HK-2 (cell line): ENCODE data around the gene TEX54.
"Not testable (repeated sequence)": the region's sequence is repeated elsewhere in the genome, so short reads cannot be mapped to it uniquely, and the experiment has no call there.

ENCODE experiments used
- DNase-seq: peaks from one replicate; pipeline ENCODE4 v3.0.0-alpha.2; 2018; ENCODE audit not compliant: unreplicated experiment

TEX54 gene

GRCh38 chr11:62832336-62833234, at the start of gene TEX54:
Gene TEX54 (minus strand): TSS chr11:62832841.
- no peak for DNase-seq

- DNase-seq, result no peak
These were observed 49.7 kb upstream of the TEX54 start for GRCh38 chr11:62882431-62882749.

DNA sequence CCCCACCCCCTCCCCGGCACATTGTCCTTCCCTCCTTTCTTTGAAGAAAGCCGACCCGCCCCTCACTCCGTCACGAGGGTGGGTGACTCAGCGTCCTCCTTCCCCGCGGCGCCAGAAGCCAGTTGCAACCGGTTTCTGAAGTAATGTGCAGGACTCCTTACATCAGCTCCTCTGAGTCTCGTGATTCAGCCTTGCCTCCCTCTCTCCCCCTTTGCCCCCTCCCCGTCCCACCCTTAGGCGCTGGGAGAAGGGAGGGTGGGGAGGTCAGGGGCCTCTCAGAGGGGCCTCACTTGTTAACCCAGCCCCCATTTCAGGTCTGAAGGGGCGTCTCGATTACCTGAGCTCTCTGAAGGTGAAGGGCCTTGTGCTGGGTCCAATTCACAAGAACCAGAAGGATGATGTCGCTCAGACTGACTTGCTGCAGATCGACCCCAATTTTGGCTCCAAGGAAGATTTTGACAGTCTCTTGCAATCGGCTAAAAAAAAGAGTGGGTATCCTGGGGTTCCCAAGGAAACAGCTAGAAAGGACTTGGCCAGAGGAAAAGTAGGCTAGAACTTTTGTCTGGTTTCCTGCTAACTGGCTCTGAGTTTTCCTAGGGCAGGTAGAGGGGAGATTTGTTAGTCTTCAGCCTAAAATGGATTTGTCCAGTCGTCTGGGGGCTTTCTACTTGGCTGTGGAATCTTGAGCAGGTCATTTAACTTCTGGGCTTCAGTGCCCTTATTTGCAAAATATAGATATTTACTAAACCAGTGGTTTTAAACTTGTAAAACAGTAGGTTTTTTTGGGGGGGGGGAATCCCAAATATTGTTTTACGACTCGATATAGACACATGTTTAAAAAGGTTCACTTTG, 49.2 kb upstream of the TEX54 start:
- peak; percentile 89 for DNase-seq

DNA sequence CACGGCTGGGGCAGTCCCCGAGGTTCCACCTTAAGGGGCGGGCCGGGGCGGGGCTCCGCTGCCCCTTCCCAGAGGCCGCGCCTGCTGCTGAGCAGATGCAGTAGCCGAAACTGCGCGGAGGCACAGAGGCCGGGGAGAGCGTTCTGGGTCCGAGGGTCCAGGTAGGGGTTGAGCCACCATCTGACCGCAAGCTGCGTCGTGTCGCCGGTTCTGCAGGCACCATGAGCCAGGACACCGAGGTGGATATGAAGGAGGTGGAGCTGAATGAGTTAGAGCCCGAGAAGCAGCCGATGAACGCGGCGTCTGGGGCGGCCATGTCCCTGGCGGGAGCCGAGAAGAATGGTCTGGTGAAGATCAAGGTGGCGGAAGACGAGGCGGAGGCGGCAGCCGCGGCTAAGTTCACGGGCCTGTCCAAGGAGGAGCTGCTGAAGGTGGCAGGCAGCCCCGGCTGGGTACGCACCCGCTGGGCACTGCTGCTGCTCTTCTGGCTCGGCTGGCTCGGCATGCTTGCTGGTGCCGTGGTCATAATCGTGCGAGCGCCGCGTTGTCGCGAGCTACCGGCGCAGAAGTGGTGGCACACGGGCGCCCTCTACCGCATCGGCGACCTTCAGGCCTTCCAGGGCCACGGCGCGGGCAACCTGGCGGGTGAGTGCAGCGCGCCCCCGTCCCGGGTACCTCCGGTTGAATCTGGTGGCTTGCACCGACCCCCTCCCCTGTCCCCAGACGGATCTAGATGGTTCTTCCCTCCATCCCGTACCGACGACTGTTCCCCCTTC, 48.4 kb upstream of the TEX54 start, which contains the start of gene SLC3A2:
Gene SLC3A2, plus strand, starts transcription at position 94 of the 776 bp plus-strand sequence. Its CDS starts 128 bp downstream, at position 222.
- DNase-seq, result peak; percentile 79

DNA sequence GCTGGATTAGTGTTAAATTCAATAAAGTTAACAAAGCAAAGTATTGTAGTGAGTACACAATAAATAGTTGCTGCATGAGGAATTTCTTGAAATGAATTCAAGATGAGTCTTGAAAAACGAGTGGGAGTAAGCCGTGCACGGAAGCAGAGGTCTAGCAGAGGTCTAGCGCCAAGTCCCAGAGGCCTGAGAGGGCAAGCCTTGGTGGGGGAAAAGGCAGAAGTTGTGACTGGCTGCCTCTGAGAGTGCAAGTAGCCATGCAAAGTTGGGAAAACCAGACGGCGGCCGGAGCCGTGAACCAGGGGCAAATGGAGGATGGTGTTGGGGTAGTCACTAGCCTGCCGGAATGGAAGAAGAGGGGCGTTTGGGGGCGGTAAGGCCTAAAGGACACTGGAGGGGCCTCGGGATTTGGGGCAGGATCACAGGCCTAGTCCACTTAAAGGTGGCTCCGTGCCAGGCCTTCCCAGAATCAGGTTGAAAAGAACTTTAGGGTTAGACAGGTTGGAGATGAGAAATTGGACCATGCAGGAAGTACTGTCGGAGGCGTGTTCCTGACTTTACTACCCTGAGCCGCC, 47.7 kb upstream of the TEX54 start:
- DNase-seq, result peak; percentile 36

- DNase-seq, result no peak
These were observed 46.8 kb upstream of the TEX54 start for GRCh38 chr11:62879235-62879978.

DNA sequence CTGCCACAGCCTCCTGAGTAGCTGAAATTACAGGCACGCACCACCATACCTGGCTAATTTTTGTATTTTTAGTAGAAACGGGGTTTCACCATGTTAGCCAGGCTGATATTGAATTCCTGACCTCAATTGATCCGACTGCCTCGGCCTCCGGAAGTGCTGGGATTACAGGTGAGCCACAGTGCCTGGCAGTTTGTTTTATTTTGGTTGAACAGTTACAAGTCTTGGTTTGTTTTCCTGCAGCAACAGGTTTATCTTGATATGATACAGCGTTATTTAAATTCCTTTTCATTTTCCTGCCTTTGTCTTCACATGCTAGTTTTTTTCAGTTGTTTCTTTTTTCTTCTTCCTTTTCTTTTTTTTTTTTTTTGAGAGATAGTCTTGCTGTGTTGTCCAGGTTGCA, 44.1 kb upstream of the TEX54 start:
- no peak for DNase-seq

GRCh38 chr11:62875698-62876478, 43.2 kb upstream of the TEX54 start:
- no peak for DNase-seq

- no peak for DNase-seq
These were observed 42.2 kb upstream of the TEX54 start for GRCh38 chr11:62874851-62875250.

GRCh38 chr11:62865635-62866034, 33.0 kb upstream of the TEX54 start:
- DNase-seq, result no peak

- no peak for DNase-seq
These were observed 31.2 kb upstream of the TEX54 start for GRCh38 chr11:62863687-62864335.

DNA sequence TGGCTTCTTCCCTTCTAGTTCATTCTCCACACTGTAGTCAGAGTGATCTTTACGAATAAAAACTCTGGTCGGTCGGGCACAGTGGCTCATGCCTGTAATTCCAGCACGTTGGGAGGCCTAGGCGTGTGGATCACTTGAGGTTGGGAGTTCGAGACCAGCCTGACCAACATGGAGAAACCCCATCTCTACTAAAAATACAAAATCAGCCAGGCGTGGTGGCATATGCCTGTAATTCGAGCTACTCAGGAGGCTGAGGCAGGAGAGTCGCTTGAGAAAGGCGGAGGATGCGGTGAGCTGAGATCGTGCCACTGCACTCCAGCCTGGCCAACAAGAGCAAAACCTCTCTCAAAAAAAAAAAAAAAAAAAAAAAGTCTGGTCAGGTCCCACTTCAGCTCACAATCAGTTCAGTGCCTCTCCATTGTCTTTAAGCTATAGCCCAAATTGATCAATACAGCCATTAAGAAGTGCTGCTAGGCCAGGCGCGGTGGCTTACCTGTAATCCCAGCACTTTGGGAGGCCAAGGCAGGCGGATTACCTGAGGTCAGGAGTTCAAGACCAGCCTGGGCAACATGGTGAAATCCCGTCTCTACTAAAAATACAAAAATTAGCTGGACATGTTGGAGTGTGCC, 29.0 kb upstream of the TEX54 start:
- not testable (repeated sequence) for DNase-seq

- no peak for DNase-seq
These were observed 28.4 kb upstream of the TEX54 start for GRCh38 chr11:62860835-62861563.

- DNase-seq, result not testable (repeated sequence)
These were observed 26.7 kb upstream of the TEX54 start for GRCh38 chr11:62859281-62859703.

GRCh38 chr11:62858201-62858600, 25.6 kb upstream of the TEX54 start:
- DNase-seq, result no peak

DNA sequence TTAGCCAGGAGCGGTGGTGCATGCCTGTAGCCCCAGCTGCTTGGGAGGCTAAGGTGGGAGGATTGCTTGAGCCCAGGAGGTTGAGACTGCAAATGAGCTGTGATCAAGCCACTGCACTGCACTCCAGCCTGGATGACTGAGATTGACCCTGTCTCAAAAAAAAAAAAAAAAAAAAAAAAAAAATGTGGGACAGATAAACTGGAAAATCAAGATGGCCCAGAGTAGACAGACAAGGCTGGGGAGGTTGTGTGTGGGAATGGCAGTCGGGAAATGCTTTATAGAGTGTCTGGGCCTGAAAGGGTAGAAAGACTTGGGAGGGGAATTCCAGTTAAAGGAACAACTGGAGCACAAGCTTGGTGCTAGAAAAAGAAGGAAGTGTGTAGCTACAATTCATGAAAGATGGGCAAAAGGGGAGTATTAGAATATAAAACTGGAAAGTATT, 24.9 kb upstream of the TEX54 start:
- no peak for DNase-seq

- no peak for DNase-seq
These were observed 23.8 kb upstream of the TEX54 start for GRCh38 chr11:62856333-62856895.
